IPS DF 4.7 (cell line): ENCODE measurements around the gene CEP112.

Experiments used
- DNase-seq: peaks from one replicate; pipeline ENCODE4 v3.0.0-alpha.2; 2013; ENCODE audit warnings: low spot score; ENCODE audit errors: extremely low read depth

Gene CEP112

GRCh38 chr17:66191593-66192377 lies at the start of gene CEP112:
Gene CEP112, minus strand, starts transcription at chr17:66192133.
- DNase-seq, result peak; percentile 64

- DNase-seq, result no peak
Measured at GRCh38 chr17:66240630-66241029, 48.7 kb upstream of the CEP112 start.

GRCh38 chr17:66240013-66240412 lies 48.1 kb upstream of the CEP112 start:
- DNase-seq, result no peak

- DNase-seq, result no peak
Measured at GRCh38 chr17:66235377-66235994, 43.6 kb upstream of the CEP112 start.

GRCh38 chr17:66234611-66235010 lies 42.7 kb upstream of the CEP112 start:
- DNase-seq, result no peak

- DNase-seq, result no peak
Measured at GRCh38 chr17:66233023-66233753, 41.3 kb upstream of the CEP112 start.

GRCh38 chr17:66230922-66231591 lies 39.1 kb upstream of the CEP112 start:
- DNase-seq, result no peak

GRCh38 chr17:66229783-66230538 lies 38.0 kb upstream of the CEP112 start:
- no peak for DNase-seq

- DNase-seq, result no peak
Measured at GRCh38 chr17:66228887-66229782, 37.2 kb upstream of the CEP112 start, which contains the start of gene APOH. Gene APOH, minus strand, starts transcription at chr17:66229415. Its CDS starts 36 bp downstream, at chr17:66229379.

GRCh38 chr17:66227212-66228045 lies 35.5 kb upstream of the CEP112 start:
- no peak for DNase-seq

- no peak for DNase-seq
Measured at GRCh38 chr17:66222798-66223350, 30.9 kb upstream of the CEP112 start.

GRCh38 chr17:66221755-66222530 lies 30.0 kb upstream of the CEP112 start:
- no peak for DNase-seq

- DNase-seq, result no peak
Measured at GRCh38 chr17:66221343-66221742, 29.4 kb upstream of the CEP112 start.

- DNase-seq, result no peak
Measured at GRCh38 chr17:66220079-66220835, 28.3 kb upstream of the CEP112 start.

- DNase-seq, result no peak
Measured at GRCh38 chr17:66215529-66215911, 23.6 kb upstream of the CEP112 start.

- DNase-seq, result no peak
Measured at GRCh38 chr17:66214884-66215528, 23.1 kb upstream of the CEP112 start.
